GM21619 (cell line): ENCODE measurements around the gene TMED4.
"Not testable (repeated sequence)": the region's sequence is repeated elsewhere in the genome, so short reads cannot be mapped to it uniquely, and the experiment has no call there.

Experiments
- ATAC-seq: cut with Tn5 transposase; IDR thresholded peaks from one replicate; pipeline ENCODE4 v1.9.1; 2021; ENCODE audit not compliant: unreplicated experiment

The TMED4 gene

GRCh38 chr7:44607141-44608068 lies 25.4 kb upstream of the TMED4 start:
- ATAC-seq, result no peak

- peak; percentile 89 for ATAC-seq
Measured at GRCh38 chr7:44606341-44607140, 24.5 kb upstream of the TMED4 start, which contains the start of gene OGDH. TSS of gene OGDH (plus strand) at chr7:44606627. CDS start at chr7:44624344, 17,717 bp downstream.

- no peak for ATAC-seq
Measured at GRCh38 chr7:44604941-44605340, 22.9 kb upstream of the TMED4 start.

GRCh38 chr7:44603193-44603592 lies 21.2 kb upstream of the TMED4 start:
- no peak for ATAC-seq

- no peak for ATAC-seq
Measured at GRCh38 chr7:44602576-44602910, 20.5 kb upstream of the TMED4 start.

- ATAC-seq, result no peak
Measured at GRCh38 chr7:44599222-44599621, 17.2 kb upstream of the TMED4 start.

GRCh38 chr7:44597181-44597580 lies 15.2 kb upstream of the TMED4 start:
- ATAC-seq, result not testable (repeated sequence)

GRCh38 chr7:44595934-44596635 lies 14.1 kb upstream of the TMED4 start:
- ATAC-seq, result no peak

GRCh38 chr7:44590910-44591309 lies 8.9 kb upstream of the TMED4 start:
- no peak for ATAC-seq

GRCh38 chr7:44587843-44588711 lies 6.0 kb upstream of the TMED4 start:
- no peak for ATAC-seq

GRCh38 chr7:44583146-44583865 lies 1.3 kb upstream of the TMED4 start:
- no peak for ATAC-seq

- ATAC-seq, result peak; percentile 30
Measured at GRCh38 chr7:44580945-44581878, 819 bp downstream of the TMED4 start.

GRCh38 chr7:44576228-44576627 lies 5.8 kb downstream of the TMED4 start:
- ATAC-seq, result no peak

GRCh38 chr7:44575054-44575453 lies 7.0 kb downstream of the TMED4 start:
- ATAC-seq, result no peak

- peak; percentile 11 for ATAC-seq
Measured at GRCh38 chr7:44574287-44574872, 7.7 kb downstream of the TMED4 start.

GRCh38 chr7:44573464-44574286 lies 8.4 kb downstream of the TMED4 start, which contains the start of gene DDX56:
TSS of gene DDX56 (minus strand) at chr7:44573908. CDS start at chr7:44573895, 13 bp downstream.
- peak; percentile 93 for ATAC-seq

- no peak for ATAC-seq
Measured at GRCh38 chr7:44572771-44573170, 9.3 kb downstream of the TMED4 start.
